ENCODE measurements around the gene ZNF526. TPM values are rescaled to one million over a fixed set of nuclear protein-coding genes. Genes with fewer than 3 reads are reported as not detected.

Gene ZNF526
- total RNA-seq, 4 donors from 2014 or later = 3.8 to 6.3 (median 4.0) TPM

DNA sequence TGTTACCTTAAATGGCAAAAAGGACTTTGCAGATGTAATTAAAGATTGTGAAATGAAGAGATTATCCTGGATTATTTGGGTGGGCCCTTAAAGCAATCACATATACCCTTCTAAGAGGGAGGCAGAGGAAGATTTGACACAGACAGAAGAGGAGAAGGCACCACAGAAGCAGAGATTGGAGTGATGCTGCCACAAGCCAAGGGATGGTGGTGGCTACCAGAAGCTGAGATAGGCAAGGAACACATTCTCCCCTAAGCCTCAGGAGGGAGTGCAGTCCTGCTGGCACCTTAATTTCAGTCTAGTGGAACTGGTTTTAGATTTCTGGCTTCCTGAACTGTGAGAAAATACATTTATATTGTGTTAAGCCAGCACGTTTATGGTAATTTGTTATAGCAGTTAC, 26.8 kb upstream of the ZNF526 start:
- Histone ChIP-seq H3K4me1 (peaks cover 5 to 34% (median 15%) of the 10 kb centered on the region in 3 donors), H3K36me3 (peaks cover 0 to 21% (median 2%) of the 10 kb centered on the region in 3 donors), H3K4me3 (no peak overlapping the region), H3K9me3 (no peaks in the 10 kb centered on the region), H3K27me3 (no peaks in the 10 kb centered on the region), H3K27ac (peak overlapping the region in 1 of 4 donors; percentile 44)
- intact Hi-C loops (cut with DNase I) = no loop called here
- TF ChIP-seq, protein P1, sequence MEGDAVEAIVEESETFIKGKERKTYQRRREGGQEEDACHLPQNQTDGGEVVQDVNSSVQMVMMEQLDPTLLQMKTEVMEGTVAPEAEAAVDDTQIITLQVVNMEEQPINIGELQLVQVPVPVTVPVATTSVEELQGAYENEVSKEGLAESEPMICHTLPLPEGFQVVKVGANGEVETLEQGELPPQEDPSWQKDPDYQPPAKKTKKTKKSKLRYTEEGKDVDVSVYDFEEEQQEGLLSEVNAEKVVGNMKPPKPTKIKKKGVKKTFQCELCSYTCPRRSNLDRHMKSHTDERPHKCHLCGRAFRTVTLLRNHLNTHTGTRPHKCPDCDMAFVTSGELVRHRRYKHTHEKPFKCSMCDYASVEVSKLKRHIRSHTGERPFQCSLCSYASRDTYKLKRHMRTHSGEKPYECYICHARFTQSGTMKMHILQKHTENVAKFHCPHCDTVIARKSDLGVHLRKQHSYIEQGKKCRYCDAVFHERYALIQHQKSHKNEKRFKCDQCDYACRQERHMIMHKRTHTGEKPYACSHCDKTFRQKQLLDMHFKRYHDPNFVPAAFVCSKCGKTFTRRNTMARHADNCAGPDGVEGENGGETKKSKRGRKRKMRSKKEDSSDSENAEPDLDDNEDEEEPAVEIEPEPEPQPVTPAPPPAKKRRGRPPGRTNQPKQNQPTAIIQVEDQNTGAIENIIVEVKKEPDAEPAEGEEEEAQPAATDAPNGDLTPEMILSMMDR (IDR thresholded peaks at IDR 0.05) = no peak
- no peak for TF ChIP-seq POLR2A (IDR thresholded peaks at IDR 0.05)
- 18 to 64% methylated on average over 1 of the region's 1 CpG for WGBS, 2 donors
- no peak for DNase-seq

DNA sequence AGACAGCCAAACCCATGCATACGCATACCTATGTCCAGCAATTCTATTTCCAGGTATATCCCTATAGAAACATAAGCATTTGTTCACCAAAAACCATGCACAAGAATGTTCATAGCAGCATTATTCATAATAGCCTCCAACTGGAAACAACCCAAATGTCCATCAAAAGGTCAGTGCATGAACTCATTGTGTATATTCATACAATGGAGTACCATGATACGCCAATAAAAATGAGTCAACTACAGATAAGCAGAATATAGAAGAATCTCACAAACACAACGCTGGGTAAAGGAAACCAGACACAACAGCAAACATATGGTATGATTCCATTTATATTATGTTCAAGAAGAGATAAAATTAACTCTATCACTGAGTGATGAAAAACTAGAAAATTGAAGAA, 26.4 kb upstream of the ZNF526 start:
- Histone ChIP-seq H3K27ac (peak overlapping the region in 1 of 4 donors; percentile 44), H3K9me3 (no peaks in the 10 kb centered on the region), H3K36me3 (peaks cover 3 to 25% (median 7%) of the 10 kb centered on the region in 3 donors), H3K4me1 (peaks cover 7 to 38% (median 15%) of the 10 kb centered on the region in 3 donors), H3K27me3 (no peaks in the 10 kb centered on the region), H3K4me3 (no peak overlapping the region)
- 48 to 53% methylated on average over 3 of the region's 3 CpGs for WGBS, 2 donors
- TF ChIP-seq, protein P1 (IDR thresholded peaks at IDR 0.05) = no peak
- no peak for TF ChIP-seq POLR2A (IDR thresholded peaks at IDR 0.05)
- DNase-seq = no peak
- intact Hi-C loops (cut with DNase I) = no loop called here

DNA sequence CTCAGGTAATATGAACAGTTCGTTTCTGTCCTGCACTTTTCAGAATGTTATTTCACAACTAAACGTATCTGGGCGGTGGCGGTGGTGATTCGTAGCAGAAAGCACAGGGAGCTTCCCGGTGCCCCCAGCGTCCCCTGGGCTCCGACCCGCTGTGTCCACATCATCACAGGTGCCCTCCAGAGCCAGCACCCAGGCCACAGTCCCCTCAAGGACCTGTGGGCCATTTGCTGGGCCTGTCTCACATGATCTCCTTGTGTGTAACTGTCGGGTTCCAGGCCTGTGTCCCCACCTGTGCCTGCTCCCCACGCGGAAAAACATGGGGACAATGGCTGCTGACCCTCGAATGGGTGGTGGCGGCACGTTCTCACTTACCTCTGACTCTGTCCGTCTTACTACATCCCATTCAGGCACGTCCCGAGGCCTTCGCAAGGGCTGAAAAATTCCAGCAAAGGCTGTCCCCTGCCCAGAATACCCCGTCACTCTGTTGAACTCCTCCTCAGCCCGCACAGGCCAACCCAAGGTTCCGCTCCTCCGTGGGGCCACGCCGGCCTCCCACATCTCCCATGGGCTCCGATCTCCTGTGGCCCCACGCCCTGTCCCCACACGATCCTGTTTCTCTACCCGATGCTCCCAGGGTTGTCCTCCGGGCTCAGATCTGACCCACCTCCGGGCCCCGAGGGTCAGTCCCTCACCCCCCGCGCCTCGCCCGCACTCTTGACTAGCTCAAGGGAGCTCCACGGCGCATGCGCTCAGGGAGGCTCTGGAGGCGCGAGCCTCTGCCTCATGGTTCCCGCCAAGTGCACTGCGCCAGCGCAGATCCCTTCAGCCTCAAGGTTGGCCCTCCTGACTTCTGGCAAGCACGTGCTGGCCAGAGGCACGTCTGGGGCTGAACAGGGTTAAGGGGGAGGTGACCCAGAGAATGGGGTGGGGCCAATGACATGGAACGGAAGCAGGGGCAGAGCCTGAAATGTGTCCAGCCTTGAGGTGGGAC, 23.8 kb upstream of the ZNF526 start:
- H3K27ac ChIP-seq = no peak overlapping the region
- TF ChIP-seq, protein P1 (IDR thresholded peaks at IDR 0.05) = no peak
- no peak for TF ChIP-seq POLR2A (IDR thresholded peaks at IDR 0.05)
- DNase-seq = no peak
- WGBS, 2 donors = 86 to 90% methylated on average over 21 to 30 of the region's 47 CpGs
- peaks cover 30 to 62% (median 34%) of the 10 kb centered on the region in 3 donors for H3K4me1 ChIP-seq
- no peak overlapping the region for H3K4me3 ChIP-seq
- H3K9me3 ChIP-seq = no peaks in the 10 kb centered on the region
- intact Hi-C loops (cut with DNase I) = no loop called here
- peaks cover 6 to 51% (median 14%) of the 10 kb centered on the region in 3 donors for H3K36me3 ChIP-seq
- no peaks in the 10 kb centered on the region for H3K27me3 ChIP-seq

DNA sequence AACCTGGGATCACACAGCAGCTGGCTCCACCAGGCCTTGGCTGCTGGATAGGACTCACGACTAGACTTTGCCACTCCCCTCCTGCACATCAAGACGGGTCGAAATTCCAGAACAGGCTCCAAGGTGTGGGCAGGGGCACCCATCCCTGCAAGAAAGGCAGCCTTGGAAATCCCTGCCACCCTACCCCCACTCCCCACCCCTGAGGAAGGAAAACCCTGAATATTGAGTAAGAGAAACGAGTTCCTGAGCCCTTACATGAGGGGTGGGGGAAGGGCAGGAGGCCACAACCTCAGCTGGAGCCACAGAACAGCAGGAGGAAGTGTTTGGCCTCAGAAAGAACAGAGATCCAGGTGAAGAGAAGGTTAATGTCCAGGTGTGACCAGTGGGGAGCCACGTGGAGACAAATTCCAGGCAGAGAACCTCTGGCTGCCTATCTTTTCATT, 22.7 kb upstream of the ZNF526 start:
- TF ChIP-seq, protein P1 (IDR thresholded peaks at IDR 0.05) = no peak
- no peak for TF ChIP-seq POLR2A (IDR thresholded peaks at IDR 0.05)
- H3K27me3 ChIP-seq = no peaks in the 10 kb centered on the region
- H3K4me3 ChIP-seq = no peak overlapping the region
- peak overlapping the region in 2 of 4 donors; percentile 9 to 21 for H3K27ac ChIP-seq
- peaks cover 31 to 62% (median 34%) of the 10 kb centered on the region in 3 donors for H3K4me1 ChIP-seq
- WGBS, 2 donors = 8 to 17% methylated on average over 2 to 3 of the region's 5 CpGs
- H3K9me3 ChIP-seq = no peaks in the 10 kb centered on the region
- intact Hi-C loops (cut with DNase I) = no loop called here
- peaks cover 6 to 62% (median 16%) of the 10 kb centered on the region in 3 donors for H3K36me3 ChIP-seq
- no peak for DNase-seq

All from esophagus squamous epithelium (tissue), 5 donors.